Astrocyte (in vitro differentiated cells and primary cell): ENCODE measurements around the gene AAMP. TPM values are rescaled to one million over a fixed set of nuclear protein-coding genes. Genes with fewer than 3 reads are reported as not detected.

Source experiments
- DNase-seq: peaks from one replicate; pipeline ENCODE4 v3.0.0-alpha.2; 2010; ENCODE audit warnings: low read depth
- FAIRE-seq: peaks from 2 replicates; lab custom pipeline; 2011; peaks lifted over from hg19 to GRCh38; lab: Jason Lieb, UNC
- H2AFZ ChIP-seq: 2 replicates; pipeline ENCODE4 v1.6.0; 2012; ENCODE audit warnings: low read depth, low read length, inconsistent platforms
- H3K27ac ChIP-seq: 2 replicates; pipeline ENCODE4 v1.5.1; 2011; ENCODE audit warnings: low read depth, low read length, inconsistent platforms
- H3K27me3 ChIP-seq: 2 replicates; pipeline ENCODE4 v1.6.0; 2011; ENCODE audit warnings: low read length, inconsistent platforms; ENCODE audit not compliant: insufficient read depth
- H3K36me3 ChIP-seq: 2 replicates; pipeline ENCODE4 v1.5.1; 2011; ENCODE audit warnings: low read length, inconsistent platforms; ENCODE audit not compliant: insufficient read depth
- H3K4me1 ChIP-seq: 2 replicates; pipeline ENCODE4 v1.5.1; 2011; ENCODE audit warnings: low read length, inconsistent platforms; ENCODE audit not compliant: insufficient read depth
- H3K4me2 ChIP-seq: 2 replicates; pipeline ENCODE4 v1.6.0; 2012; ENCODE audit warnings: low read length, inconsistent platforms
- H3K4me3 ChIP-seq: 2 replicates; pipeline ENCODE4 v1.5.1; 2011; ENCODE audit warnings: low read depth, mild to moderate bottlenecking, low read length, inconsistent platforms; ENCODE audit not compliant: insufficient read depth
- H3K79me2 ChIP-seq: 2 replicates; pipeline ENCODE4 v1.6.0; 2012; ENCODE audit warnings: mild to moderate bottlenecking, low read length, inconsistent platforms; ENCODE audit not compliant: insufficient read depth
- H3K9ac ChIP-seq: 2 replicates; pipeline ENCODE4 v1.6.0; 2012; ENCODE audit warnings: mild to moderate bottlenecking, low read length, inconsistent platforms
- H3K9me3 ChIP-seq: 2 replicates; pipeline ENCODE4 v1.5.1; 2012; ENCODE audit warnings: low read depth, mild to moderate bottlenecking, low read length, inconsistent platforms; ENCODE audit not compliant: insufficient read depth
- H4K20me1 ChIP-seq: 2 replicates; pipeline ENCODE4 v1.6.0; 2012; ENCODE audit warnings: low read length, inconsistent platforms; ENCODE audit not compliant: insufficient read depth
- H3K27ac Mint-ChIP-seq: one replicate; pipeline ENCODE4 v1.8.0; 2021; ENCODE audit warnings: mild to moderate bottlenecking, mixed read lengths; ENCODE audit not compliant: unreplicated experiment
- H3K27me3 Mint-ChIP-seq: one replicate; pipeline ENCODE4 v1.8.0; 2021; ENCODE audit warnings: low read depth, mixed read lengths; ENCODE audit not compliant: unreplicated experiment
- H3K36me3 Mint-ChIP-seq: one replicate; pipeline ENCODE4 v1.8.0; 2021; ENCODE audit warnings: low read depth, mixed read lengths; ENCODE audit not compliant: unreplicated experiment
- H3K4me1 Mint-ChIP-seq: one replicate; pipeline ENCODE4 v1.8.0; 2021; ENCODE audit warnings: low read depth, mixed read lengths; ENCODE audit not compliant: unreplicated experiment
- H3K4me3 Mint-ChIP-seq: one replicate; pipeline ENCODE4 v1.8.0; 2021; ENCODE audit warnings: mild to moderate bottlenecking, moderate library complexity, mixed read lengths; ENCODE audit not compliant: unreplicated experiment
- H3K9me3 Mint-ChIP-seq: one replicate; pipeline ENCODE4 v1.8.0; 2021; ENCODE audit warnings: mild to moderate bottlenecking, mixed read lengths; ENCODE audit not compliant: unreplicated experiment
- EZH2 ChIP-seq: IDR thresholded peaks from 2 replicates; pipeline ENCODE4 v1.6.1; 2012; ENCODE audit warnings: mild to moderate bottlenecking, low read length, inconsistent platforms; ENCODE audit not compliant: insufficient read depth
- total RNA-seq: library from RNA; stranded (reverse); gene quantifications from 2 replicates; pipeline ENCODE4 v1.2.1, GENCODE V29; 2021
- TF ChIP-seq, protein P1 (sequence below): IDR thresholded peaks from 2 replicates; pipeline ENCODE4 v1.5.1; 2011; ENCODE audit warnings: low read depth, mild to moderate bottlenecking, inconsistent platforms, low read length, moderate library complexity; ENCODE audit not compliant: insufficient read depth

AAMP gene
- total RNA-seq, 1 donor from 2014 or later, result 87.3 TPM

DNA sequence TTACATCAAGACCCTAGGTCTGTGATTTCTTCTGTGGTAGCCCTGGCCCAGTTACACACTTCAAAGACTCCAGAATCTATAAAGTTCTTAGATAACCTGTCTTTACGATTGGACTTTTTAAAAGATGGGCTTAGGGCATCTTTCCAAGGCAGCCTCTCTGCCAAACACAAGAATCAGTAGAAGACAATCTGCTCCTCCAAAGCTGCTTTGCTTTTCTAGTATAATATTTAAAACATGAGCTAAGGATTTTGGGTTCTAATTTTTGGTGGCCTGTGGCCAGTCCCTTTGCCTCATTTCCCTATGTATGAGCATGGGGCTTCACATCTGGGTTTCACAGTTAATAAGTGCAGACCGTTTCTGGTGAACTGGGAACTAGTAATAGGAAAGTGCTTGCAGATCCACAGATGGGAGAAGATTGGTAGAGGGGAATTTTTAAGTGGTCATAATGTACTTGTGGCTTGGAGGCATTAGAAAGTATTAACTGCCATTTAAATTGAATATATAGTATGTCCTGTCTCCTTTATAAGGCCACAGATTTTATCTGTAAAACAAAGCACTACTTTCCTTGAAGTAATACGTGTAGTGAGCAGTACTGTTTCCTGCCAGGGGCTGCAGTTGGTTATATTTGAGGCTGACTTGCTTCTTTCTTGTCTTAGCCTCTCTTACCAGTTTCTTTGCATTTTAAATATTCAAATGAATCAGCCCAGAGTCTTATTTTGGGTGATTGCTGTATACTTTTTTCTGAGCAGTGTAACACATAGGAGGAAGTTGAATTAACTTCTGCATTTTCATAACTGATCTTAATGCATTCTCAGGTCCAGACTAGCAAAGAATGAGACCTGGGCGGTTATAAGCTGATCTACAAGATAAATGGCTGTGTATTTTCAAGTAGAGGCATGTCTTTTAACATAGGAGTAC, 51.4 kb downstream of the AAMP start:
- TF ChIP-seq, protein P1, sequence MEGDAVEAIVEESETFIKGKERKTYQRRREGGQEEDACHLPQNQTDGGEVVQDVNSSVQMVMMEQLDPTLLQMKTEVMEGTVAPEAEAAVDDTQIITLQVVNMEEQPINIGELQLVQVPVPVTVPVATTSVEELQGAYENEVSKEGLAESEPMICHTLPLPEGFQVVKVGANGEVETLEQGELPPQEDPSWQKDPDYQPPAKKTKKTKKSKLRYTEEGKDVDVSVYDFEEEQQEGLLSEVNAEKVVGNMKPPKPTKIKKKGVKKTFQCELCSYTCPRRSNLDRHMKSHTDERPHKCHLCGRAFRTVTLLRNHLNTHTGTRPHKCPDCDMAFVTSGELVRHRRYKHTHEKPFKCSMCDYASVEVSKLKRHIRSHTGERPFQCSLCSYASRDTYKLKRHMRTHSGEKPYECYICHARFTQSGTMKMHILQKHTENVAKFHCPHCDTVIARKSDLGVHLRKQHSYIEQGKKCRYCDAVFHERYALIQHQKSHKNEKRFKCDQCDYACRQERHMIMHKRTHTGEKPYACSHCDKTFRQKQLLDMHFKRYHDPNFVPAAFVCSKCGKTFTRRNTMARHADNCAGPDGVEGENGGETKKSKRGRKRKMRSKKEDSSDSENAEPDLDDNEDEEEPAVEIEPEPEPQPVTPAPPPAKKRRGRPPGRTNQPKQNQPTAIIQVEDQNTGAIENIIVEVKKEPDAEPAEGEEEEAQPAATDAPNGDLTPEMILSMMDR, result no peak
- no peak for TF ChIP-seq EZH2
- Histone ChIP-seq H3K4me2 (peak overlapping the region; percentile 95), H3K27me3 (no peaks in the 10 kb centered on the region), H2AFZ (no peak overlapping the region), H4K20me1 (peaks cover 60% of the 10 kb centered on the region), H3K27ac (peak overlapping the region; percentile 88), H3K9ac (peak overlapping the region; percentile 94), H3K36me3 (peaks cover 23% of the 10 kb centered on the region), H3K4me1 (peaks cover 44% of the 10 kb centered on the region), H3K79me2 (peaks cover 73% of the 10 kb centered on the region), H3K4me3 (peak overlapping the region; percentile 98), H3K9me3 (no peaks in the 10 kb centered on the region)
- FAIRE-seq (no peak), DNase-seq (no peak)
- H3K9me3 Mint-ChIP-seq, result no peaks in the 10 kb centered on the region
- H3K27ac Mint-ChIP-seq, result peak overlapping the region; percentile 95
- peak overlapping the region; percentile 90 for H3K4me3 Mint-ChIP-seq
- H3K36me3 Mint-ChIP-seq, result peaks cover 5% of the 10 kb centered on the region
- H3K4me1 Mint-ChIP-seq, result peaks cover 38% of the 10 kb centered on the region
- H3K27me3 Mint-ChIP-seq, result no peaks in the 10 kb centered on the region

DNA sequence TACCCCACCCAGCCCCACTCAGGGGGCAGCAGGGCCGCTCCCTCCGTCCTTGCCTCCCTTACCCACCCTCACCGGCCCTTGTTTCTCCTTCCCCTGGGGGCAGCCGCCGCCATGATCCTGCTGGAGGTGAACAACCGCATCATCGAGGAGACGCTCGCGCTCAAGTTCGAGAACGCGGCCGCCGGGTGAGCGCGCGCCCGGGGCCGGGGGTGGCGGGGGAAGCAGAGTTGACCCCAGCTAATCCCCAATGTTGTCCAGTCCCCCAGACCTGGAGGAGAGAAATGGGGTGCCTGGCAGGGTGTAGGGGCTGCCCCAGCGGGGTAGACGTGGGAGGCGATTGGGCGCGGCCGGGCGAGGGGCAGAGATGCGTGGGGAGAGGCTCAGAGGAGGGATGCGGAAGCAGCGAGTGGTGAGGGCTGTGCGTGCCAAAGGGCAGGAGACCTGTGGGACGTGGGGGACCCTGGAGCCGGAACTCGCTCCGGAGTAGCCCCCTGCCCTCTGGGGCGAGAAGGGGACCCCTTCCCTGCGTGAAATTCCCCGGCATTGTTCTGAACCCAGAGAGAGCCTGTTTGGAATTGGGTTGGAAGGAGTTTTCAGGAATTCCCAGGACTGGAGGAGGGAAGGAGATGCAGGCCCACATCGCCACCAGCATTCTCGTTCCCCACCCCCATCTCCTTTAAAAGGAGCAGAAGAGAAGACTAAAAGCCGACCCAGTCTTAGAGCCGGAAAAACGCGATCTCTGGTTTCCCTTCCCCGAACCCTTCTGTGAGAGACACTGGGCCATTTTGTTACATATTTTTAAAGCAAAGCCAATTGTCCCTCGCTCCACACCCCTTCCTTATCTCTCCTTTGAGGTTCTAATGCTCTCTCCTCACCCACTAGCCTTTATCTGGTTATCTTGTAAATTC, 52.3 kb downstream of the AAMP start:
- H3K4me3 Mint-ChIP-seq, result peak overlapping the region; percentile 90
- Histone ChIP-seq H3K4me2 (peak overlapping the region; percentile 95), H3K79me2 (peaks cover 64% of the 10 kb centered on the region), H3K4me1 (peaks cover 35% of the 10 kb centered on the region), H3K36me3 (peaks cover 15% of the 10 kb centered on the region), H3K27ac (peak overlapping the region; percentile 88), H3K9me3 (no peaks in the 10 kb centered on the region), H3K9ac (peak overlapping the region; percentile 94), H3K4me3 (peak overlapping the region; percentile 98), H3K27me3 (no peaks in the 10 kb centered on the region), H2AFZ (peak overlapping the region; percentile 38), H4K20me1 (peaks cover 51% of the 10 kb centered on the region)
- H3K27ac Mint-ChIP-seq, result peak overlapping the region; percentile 95
- no peak for FAIRE-seq
- no peak for TF ChIP-seq EZH2
- TF ChIP-seq, protein P1, result no peak
- H3K36me3 Mint-ChIP-seq, result peaks cover 2% of the 10 kb centered on the region
- no peak for DNase-seq
- H3K4me1 Mint-ChIP-seq, result peaks cover 29% of the 10 kb centered on the region
- no peaks in the 10 kb centered on the region for H3K9me3 Mint-ChIP-seq
- no peaks in the 10 kb centered on the region for H3K27me3 Mint-ChIP-seq
